KBM-7 (cell line): Measurements from ENCODE around the gene EFNB1.
A peak's percentile ranks its signal among the peaks of the same experiment; 100 is the strongest.

Experiments
- DNase-seq: peaks from one replicate; pipeline ENCODE4 v3.0.0-alpha.2; 2015
- in situ Hi-C: fragments of 300-500 bp; cut with MboI; formaldehyde crosslinking; loops from 2 replicates; pipeline ENCODE4 v1.14.3; 2020; ENCODE audit warnings: low sequenced_read_pairs, low pct_unique_long_range_greater_than_20kb, mixed read lengths

EFNB1 gene

GRCh38 chrX:68840256-68840655 lies 11.4 kb downstream of the EFNB1 start:
- in situ Hi-C loops, result no loop called here
- no peak for DNase-seq

GRCh38 chrX:68841251-68842049 lies 12.6 kb downstream of the EFNB1 start:
- in situ Hi-C loops, result no loop called here
- peak; percentile 23 for DNase-seq

GRCh38 chrX:68842351-68842750 lies 13.5 kb downstream of the EFNB1 start:
- no peak for DNase-seq
- in situ Hi-C loops, result no loop called here

- peak; percentile 93 for DNase-seq
- in situ Hi-C loops, result no loop called here
Measured at GRCh38 chrX:68842781-68843581, 14.2 kb downstream of the EFNB1 start.

GRCh38 chrX:68843992-68844391 lies 15.2 kb downstream of the EFNB1 start:
- in situ Hi-C loops, result no loop called here
- no peak for DNase-seq

GRCh38 chrX:68844581-68844980 lies 15.8 kb downstream of the EFNB1 start:
- no peak for DNase-seq

GRCh38 chrX:68846536-68846935 lies 17.7 kb downstream of the EFNB1 start:
- DNase-seq, result no peak
- in situ Hi-C loops, result no loop called here

More at GRCh38 chrX:68844581-68844980, 15.8 kb downstream of the EFNB1 start:
- in situ Hi-C loops, result no loop called here

GRCh38 chrX:68847172-68847571 lies 18.4 kb downstream of the EFNB1 start:
- in situ Hi-C loops, result no loop called here
- DNase-seq, result no peak

- DNase-seq, result no peak
- in situ Hi-C loops, result no loop called here
Measured at GRCh38 chrX:68848189-68848940, 19.5 kb downstream of the EFNB1 start.

- DNase-seq, result no peak
- in situ Hi-C loops, result no loop called here
Measured at GRCh38 chrX:68851082-68851481, 22.3 kb downstream of the EFNB1 start.

GRCh38 chrX:68852046-68852445 lies 23.2 kb downstream of the EFNB1 start:
- in situ Hi-C loops, result no loop called here
- DNase-seq, result no peak

- in situ Hi-C loops, result no loop called here
- no peak for DNase-seq
Measured at GRCh38 chrX:68853665-68854251, 24.9 kb downstream of the EFNB1 start.

GRCh38 chrX:68865300-68865699 lies 36.5 kb downstream of the EFNB1 start:
- in situ Hi-C loops, result no loop called here
- peak; percentile 54 for DNase-seq

GRCh38 chrX:68865926-68866325 lies 37.1 kb downstream of the EFNB1 start:
- no peak for DNase-seq
- in situ Hi-C loops, result no loop called here

GRCh38 chrX:68867458-68868112 lies 38.8 kb downstream of the EFNB1 start:
- in situ Hi-C loops, result no loop called here
- DNase-seq, result peak; percentile 19

- no peak for DNase-seq
- in situ Hi-C loops, result no loop called here
Measured at GRCh38 chrX:68868316-68868715, 39.5 kb downstream of the EFNB1 start.

- in situ Hi-C loops, result no loop called here
- no peak for DNase-seq
Measured at GRCh38 chrX:68868902-68869800, 40.3 kb downstream of the EFNB1 start.

GRCh38 chrX:68870357-68870756 lies 41.5 kb downstream of the EFNB1 start:
- in situ Hi-C loops, result no loop called here
- no peak for DNase-seq
